A549 (cell line): ENCODE results near the gene PADI2.

Experiments
- CEBPB ChIP-seq, 2 experiments: fragments of >200 bp in 1 of 2; sonication (Bioruptor Twin) in 1 of 2; formaldehyde crosslinking in 1 of 2; IDR thresholded peaks; 2 replicates each; pipeline ENCODE4 v1.6.1; 2012 to 2016
- CTCF ChIP-seq: fragments of >200 bp; sonication (Bioruptor Twin); formaldehyde crosslinking; IDR thresholded peaks from 3 replicates; pipeline ENCODE4 v1.5.1; 2016
- ZNF302 ChIP-seq: fragments of 250-450 bp; sonication (Bioruptor Pico); IDR thresholded peaks from 2 replicates; pipeline ENCODE4 v1.9.0; 2021; ENCODE audit warnings: inconsistent platforms, mild to moderate bottlenecking, moderate library complexity

- TF ChIP-seq ZNF302 = no peak
- TF ChIP-seq CTCF = no peak
- no peak for TF ChIP-seq CEBPB (IDR thresholded peaks at IDR 0.05)
Measured at GRCh38 chr1:17112496-17113236, 6.6 kb downstream of the PADI2 start.
